ENCODE results near the gene CNTN5. TPM values are rescaled to one million over a fixed set of nuclear protein-coding genes. Genes with fewer than 3 reads are reported as not detected.

The CNTN5 gene
- total RNA-seq, 1 donor: not detected

GRCh38 chr11:100095809-100096208 is 1075.1 kb downstream of the CNTN5 start:
- Histone ChIP-seq H3K27me3 (ENCODE audit: insufficient read depth, low read length) (no peaks in the 10 kb centered on the region), H3K4me3 (ENCODE audit: low read length) (no peak overlapping the region), H3K4me1 (ENCODE audit: insufficient read depth, low read length) (no peaks in the 10 kb centered on the region)

GRCh38 chr11:100098560-100098959 is 1077.8 kb downstream of the CNTN5 start:
- H3K4me1 ChIP-seq (ENCODE audit: insufficient read depth, low read length): no peaks in the 10 kb centered on the region

More at GRCh38 chr11:100095809-100096208, 1075.1 kb downstream of the CNTN5 start:
- no peaks in the 10 kb centered on the region for H3K9me3 ChIP-seq (ENCODE audit: low read depth, low read length)

GRCh38 chr11:100105255-100105981 is 1084.7 kb downstream of the CNTN5 start:
- no peaks in the 10 kb centered on the region for H3K27me3 ChIP-seq (ENCODE audit: insufficient read depth, low read length)
- no peak overlapping the region for H3K4me3 ChIP-seq (ENCODE audit: low read length)
- H3K4me1 ChIP-seq (ENCODE audit: insufficient read depth, low read length): no peaks in the 10 kb centered on the region
- H3K9me3 ChIP-seq (ENCODE audit: low read depth, low read length): no peaks in the 10 kb centered on the region

More at GRCh38 chr11:100098560-100098959, 1077.8 kb downstream of the CNTN5 start:
- Histone ChIP-seq H3K27me3 (ENCODE audit: insufficient read depth, low read length) (no peaks in the 10 kb centered on the region), H3K4me3 (ENCODE audit: low read length) (no peak overlapping the region), H3K9me3 (ENCODE audit: low read depth, low read length) (no peaks in the 10 kb centered on the region)

- no peaks in the 10 kb centered on the region for H3K9me3 ChIP-seq (ENCODE audit: low read depth, low read length)
- no peak overlapping the region for H3K4me3 ChIP-seq (ENCODE audit: low read length)
- H3K27me3 ChIP-seq (ENCODE audit: insufficient read depth, low read length): no peaks in the 10 kb centered on the region
- no peaks in the 10 kb centered on the region for H3K4me1 ChIP-seq (ENCODE audit: insufficient read depth, low read length)
Observed at GRCh38 chr11:100105982-100106358, 1085.2 kb downstream of the CNTN5 start.

- no peak overlapping the region for H3K4me3 ChIP-seq (ENCODE audit: low read length)
- no peaks in the 10 kb centered on the region for H3K4me1 ChIP-seq (ENCODE audit: insufficient read depth, low read length)
- H3K27me3 ChIP-seq (ENCODE audit: insufficient read depth, low read length): no peaks in the 10 kb centered on the region
- H3K9me3 ChIP-seq (ENCODE audit: low read depth, low read length): no peaks in the 10 kb centered on the region
Observed at GRCh38 chr11:100119176-100119575, 1098.4 kb downstream of the CNTN5 start.

GRCh38 chr11:100133114-100133513 is 1112.4 kb downstream of the CNTN5 start:
- no peak overlapping the region for H3K4me3 ChIP-seq (ENCODE audit: low read length)
- H3K9me3 ChIP-seq (ENCODE audit: low read depth, low read length): no peaks in the 10 kb centered on the region
- no peaks in the 10 kb centered on the region for H3K4me1 ChIP-seq (ENCODE audit: insufficient read depth, low read length)
- no peaks in the 10 kb centered on the region for H3K27me3 ChIP-seq (ENCODE audit: insufficient read depth, low read length)

GRCh38 chr11:100141201-100141600 is 1120.5 kb downstream of the CNTN5 start:
- Histone ChIP-seq H3K9me3 (ENCODE audit: low read depth, low read length) (no peaks in the 10 kb centered on the region), H3K27me3 (ENCODE audit: insufficient read depth, low read length) (no peaks in the 10 kb centered on the region), H3K4me1 (ENCODE audit: insufficient read depth, low read length) (no peaks in the 10 kb centered on the region), H3K4me3 (ENCODE audit: low read length) (no peak overlapping the region)

GRCh38 chr11:100151944-100152343 is 1131.2 kb downstream of the CNTN5 start:
- H3K4me3 ChIP-seq (ENCODE audit: low read length): no peak overlapping the region
- no peaks in the 10 kb centered on the region for H3K4me1 ChIP-seq (ENCODE audit: insufficient read depth, low read length)
- no peaks in the 10 kb centered on the region for H3K27me3 ChIP-seq (ENCODE audit: insufficient read depth, low read length)
- no peaks in the 10 kb centered on the region for H3K9me3 ChIP-seq (ENCODE audit: low read depth, low read length)

- H3K4me1 ChIP-seq (ENCODE audit: insufficient read depth, low read length): no peaks in the 10 kb centered on the region
- no peaks in the 10 kb centered on the region for H3K27me3 ChIP-seq (ENCODE audit: insufficient read depth, low read length)
- H3K4me3 ChIP-seq (ENCODE audit: low read length): no peak overlapping the region
- H3K9me3 ChIP-seq (ENCODE audit: low read depth, low read length): no peaks in the 10 kb centered on the region
Observed at GRCh38 chr11:100152766-100153165, 1132.0 kb downstream of the CNTN5 start.

GRCh38 chr11:100163471-100163870 is 1142.7 kb downstream of the CNTN5 start:
- Histone ChIP-seq H3K4me1 (ENCODE audit: insufficient read depth, low read length) (no peaks in the 10 kb centered on the region), H3K4me3 (ENCODE audit: low read length) (no peak overlapping the region), H3K9me3 (ENCODE audit: low read depth, low read length) (no peaks in the 10 kb centered on the region), H3K27me3 (ENCODE audit: insufficient read depth, low read length) (no peaks in the 10 kb centered on the region)

DNA sequence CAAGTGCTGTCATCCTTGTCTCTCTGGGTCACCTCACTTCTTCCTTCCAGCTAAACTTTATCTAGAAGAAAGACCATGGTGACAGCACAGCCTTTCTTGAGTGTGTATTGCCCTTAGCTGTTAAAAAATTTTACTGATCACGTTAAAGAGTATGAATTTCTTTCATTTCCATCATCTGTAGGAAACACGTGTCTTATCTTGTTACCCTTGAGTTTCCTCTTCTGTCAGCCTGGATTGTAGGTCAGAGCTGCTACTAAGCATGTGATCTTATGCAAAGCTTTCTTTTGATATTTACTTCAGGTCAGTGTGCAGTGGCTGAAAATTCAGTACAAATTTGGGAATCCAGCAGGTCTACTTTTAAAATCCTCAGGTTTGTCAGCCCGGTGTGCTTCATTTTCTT is 1154.1 kb downstream of the CNTN5 start:
- H3K4me1 ChIP-seq (ENCODE audit: insufficient read depth, low read length): no peaks in the 10 kb centered on the region
- no peaks in the 10 kb centered on the region for H3K27me3 ChIP-seq (ENCODE audit: insufficient read depth, low read length)
- no peak overlapping the region for H3K4me3 ChIP-seq (ENCODE audit: low read length)
- H3K9me3 ChIP-seq (ENCODE audit: low read depth, low read length): no peaks in the 10 kb centered on the region

- Histone ChIP-seq H3K27me3 (ENCODE audit: insufficient read depth, low read length) (no peaks in the 10 kb centered on the region), H3K9me3 (ENCODE audit: low read depth, low read length) (no peaks in the 10 kb centered on the region), H3K4me3 (ENCODE audit: low read length) (no peak overlapping the region), H3K4me1 (ENCODE audit: insufficient read depth, low read length) (no peaks in the 10 kb centered on the region)
Observed at GRCh38 chr11:100176456-100176855, 1155.7 kb downstream of the CNTN5 start.

DNA sequence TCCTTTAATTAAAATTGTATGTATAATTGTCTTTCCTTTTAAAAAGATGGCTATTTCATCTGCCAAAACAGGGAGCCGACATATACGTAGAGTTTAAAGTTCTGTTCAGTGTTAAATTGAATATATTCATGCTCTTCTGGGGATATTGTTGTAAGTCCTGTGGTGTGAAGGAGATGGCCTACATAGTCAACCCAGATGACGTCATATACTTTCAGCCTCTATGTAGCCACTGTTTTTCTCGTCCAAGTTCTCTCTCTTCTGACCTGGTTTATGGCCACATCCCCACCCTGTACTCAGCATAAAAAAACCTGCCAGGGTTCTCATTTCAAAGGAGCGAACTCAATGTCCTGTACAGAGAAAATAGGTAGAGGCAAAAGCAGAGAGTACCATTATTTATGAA is 1156.9 kb downstream of the CNTN5 start:
- no peaks in the 10 kb centered on the region for H3K9me3 ChIP-seq (ENCODE audit: low read depth, low read length)
- H3K4me3 ChIP-seq (ENCODE audit: low read length): no peak overlapping the region
- H3K4me1 ChIP-seq (ENCODE audit: insufficient read depth, low read length): no peaks in the 10 kb centered on the region
- no peaks in the 10 kb centered on the region for H3K27me3 ChIP-seq (ENCODE audit: insufficient read depth, low read length)

- H3K4me1 ChIP-seq (ENCODE audit: insufficient read depth, low read length): no peaks in the 10 kb centered on the region
- H3K4me3 ChIP-seq (ENCODE audit: low read length): no peak overlapping the region
- no peaks in the 10 kb centered on the region for H3K27me3 ChIP-seq (ENCODE audit: insufficient read depth, low read length)
- H3K9me3 ChIP-seq (ENCODE audit: low read depth, low read length): no peaks in the 10 kb centered on the region
Observed at GRCh38 chr11:100182350-100182749, 1161.6 kb downstream of the CNTN5 start.

GRCh38 chr11:100182927-100183326 is 1162.2 kb downstream of the CNTN5 start:
- no peaks in the 10 kb centered on the region for H3K4me1 ChIP-seq (ENCODE audit: insufficient read depth, low read length)
- H3K27me3 ChIP-seq (ENCODE audit: insufficient read depth, low read length): no peaks in the 10 kb centered on the region
- H3K4me3 ChIP-seq (ENCODE audit: low read length): no peak overlapping the region
- H3K9me3 ChIP-seq (ENCODE audit: low read depth, low read length): no peaks in the 10 kb centered on the region

GRCh38 chr11:100185588-100185987 is 1164.8 kb downstream of the CNTN5 start:
- Histone ChIP-seq H3K4me1 (ENCODE audit: insufficient read depth, low read length) (no peaks in the 10 kb centered on the region), H3K4me3 (ENCODE audit: low read length) (no peak overlapping the region)

More at GRCh38 chr11:100185588-100185987, 1164.8 kb downstream of the CNTN5 start:
- H3K9me3 ChIP-seq (ENCODE audit: low read depth, low read length): no peaks in the 10 kb centered on the region
- H3K27me3 ChIP-seq (ENCODE audit: insufficient read depth, low read length): no peaks in the 10 kb centered on the region
